ENCODE results near the gene CUL9. TPM values are rescaled to one million over a fixed set of nuclear protein-coding genes. Genes with fewer than 3 reads are reported as not detected.

CUL9 gene
- total and polyA plus RNA-seq, 2 experiments from 2014 or later = 2.6 to 11.3 TPM

GRCh38 chr6:43143235-43144128 is 38.5 kb upstream of the CUL9 start:
- Histone ChIP-seq H3K4me1 (ENCODE audit: insufficient read depth) (peaks cover 9% of the 10 kb centered on the region; the same call in 1 of the 2 replicates), H3K79me2 (replicated peaks; ENCODE audit: insufficient read depth) (no peaks in the 10 kb centered on the region), H4K20me1 (replicated peaks; ENCODE audit: insufficient read depth) (no peaks in the 10 kb centered on the region; the same call in 1 of the 2 replicates), H3K27ac (ENCODE audit: low read depth) (peak overlapping the region; percentile 91), H3F3A (replicated peaks; ENCODE audit: low read depth) (no peaks in the 10 kb centered on the region), H3K4me3 (peak overlapping the region; percentile 31; the same call in 1 of the 2 replicates), H3K27me3 (ENCODE audit: insufficient read depth) (no peaks in the 10 kb centered on the region), H3K4me2 (peak overlapping the region; percentile 64), H3K36me3 (ENCODE audit: insufficient read depth) (no peaks in the 10 kb centered on the region; the same call in 1 of the 2 replicates), H3K9me2 (ENCODE audit: insufficient read depth) (no peaks in the 10 kb centered on the region), H2AFZ (no peak overlapping the region)
- peak; percentile 97 for ATAC-seq
- Mint-ChIP-seq H3K4me1 (peaks cover 23% of the 10 kb centered on the region), H3K27me3 (ENCODE audit: insufficient read depth, low read depth, poor library complexity) (peaks cover 19% of the 10 kb centered on the region), H3K9me3 (no peaks in the 10 kb centered on the region), H3K4me3 (peak overlapping the region; percentile 36; the same call in 1 of the 3 replicates), H3K36me3 (ENCODE audit: low read depth) (peaks cover 22% of the 10 kb centered on the region), H3K27ac (peak overlapping the region; percentile 81; the same call in 1 of the 2 replicates)
- 0 out of 2 replicates have a peak, but pooled peaks have one; percentile 28 for TF ChIP-seq POLR2AphosphoS5 (IDR thresholded peaks at IDR 0.05; ENCODE audit: low read depth)
- TF ChIP-seq CTCF (conservative IDR thresholded peaks at IDR 0.05; ENCODE audit: low read depth in 2 of 2) = peak; percentile 90 to 97
- TF ChIP-seq, protein P1, sequence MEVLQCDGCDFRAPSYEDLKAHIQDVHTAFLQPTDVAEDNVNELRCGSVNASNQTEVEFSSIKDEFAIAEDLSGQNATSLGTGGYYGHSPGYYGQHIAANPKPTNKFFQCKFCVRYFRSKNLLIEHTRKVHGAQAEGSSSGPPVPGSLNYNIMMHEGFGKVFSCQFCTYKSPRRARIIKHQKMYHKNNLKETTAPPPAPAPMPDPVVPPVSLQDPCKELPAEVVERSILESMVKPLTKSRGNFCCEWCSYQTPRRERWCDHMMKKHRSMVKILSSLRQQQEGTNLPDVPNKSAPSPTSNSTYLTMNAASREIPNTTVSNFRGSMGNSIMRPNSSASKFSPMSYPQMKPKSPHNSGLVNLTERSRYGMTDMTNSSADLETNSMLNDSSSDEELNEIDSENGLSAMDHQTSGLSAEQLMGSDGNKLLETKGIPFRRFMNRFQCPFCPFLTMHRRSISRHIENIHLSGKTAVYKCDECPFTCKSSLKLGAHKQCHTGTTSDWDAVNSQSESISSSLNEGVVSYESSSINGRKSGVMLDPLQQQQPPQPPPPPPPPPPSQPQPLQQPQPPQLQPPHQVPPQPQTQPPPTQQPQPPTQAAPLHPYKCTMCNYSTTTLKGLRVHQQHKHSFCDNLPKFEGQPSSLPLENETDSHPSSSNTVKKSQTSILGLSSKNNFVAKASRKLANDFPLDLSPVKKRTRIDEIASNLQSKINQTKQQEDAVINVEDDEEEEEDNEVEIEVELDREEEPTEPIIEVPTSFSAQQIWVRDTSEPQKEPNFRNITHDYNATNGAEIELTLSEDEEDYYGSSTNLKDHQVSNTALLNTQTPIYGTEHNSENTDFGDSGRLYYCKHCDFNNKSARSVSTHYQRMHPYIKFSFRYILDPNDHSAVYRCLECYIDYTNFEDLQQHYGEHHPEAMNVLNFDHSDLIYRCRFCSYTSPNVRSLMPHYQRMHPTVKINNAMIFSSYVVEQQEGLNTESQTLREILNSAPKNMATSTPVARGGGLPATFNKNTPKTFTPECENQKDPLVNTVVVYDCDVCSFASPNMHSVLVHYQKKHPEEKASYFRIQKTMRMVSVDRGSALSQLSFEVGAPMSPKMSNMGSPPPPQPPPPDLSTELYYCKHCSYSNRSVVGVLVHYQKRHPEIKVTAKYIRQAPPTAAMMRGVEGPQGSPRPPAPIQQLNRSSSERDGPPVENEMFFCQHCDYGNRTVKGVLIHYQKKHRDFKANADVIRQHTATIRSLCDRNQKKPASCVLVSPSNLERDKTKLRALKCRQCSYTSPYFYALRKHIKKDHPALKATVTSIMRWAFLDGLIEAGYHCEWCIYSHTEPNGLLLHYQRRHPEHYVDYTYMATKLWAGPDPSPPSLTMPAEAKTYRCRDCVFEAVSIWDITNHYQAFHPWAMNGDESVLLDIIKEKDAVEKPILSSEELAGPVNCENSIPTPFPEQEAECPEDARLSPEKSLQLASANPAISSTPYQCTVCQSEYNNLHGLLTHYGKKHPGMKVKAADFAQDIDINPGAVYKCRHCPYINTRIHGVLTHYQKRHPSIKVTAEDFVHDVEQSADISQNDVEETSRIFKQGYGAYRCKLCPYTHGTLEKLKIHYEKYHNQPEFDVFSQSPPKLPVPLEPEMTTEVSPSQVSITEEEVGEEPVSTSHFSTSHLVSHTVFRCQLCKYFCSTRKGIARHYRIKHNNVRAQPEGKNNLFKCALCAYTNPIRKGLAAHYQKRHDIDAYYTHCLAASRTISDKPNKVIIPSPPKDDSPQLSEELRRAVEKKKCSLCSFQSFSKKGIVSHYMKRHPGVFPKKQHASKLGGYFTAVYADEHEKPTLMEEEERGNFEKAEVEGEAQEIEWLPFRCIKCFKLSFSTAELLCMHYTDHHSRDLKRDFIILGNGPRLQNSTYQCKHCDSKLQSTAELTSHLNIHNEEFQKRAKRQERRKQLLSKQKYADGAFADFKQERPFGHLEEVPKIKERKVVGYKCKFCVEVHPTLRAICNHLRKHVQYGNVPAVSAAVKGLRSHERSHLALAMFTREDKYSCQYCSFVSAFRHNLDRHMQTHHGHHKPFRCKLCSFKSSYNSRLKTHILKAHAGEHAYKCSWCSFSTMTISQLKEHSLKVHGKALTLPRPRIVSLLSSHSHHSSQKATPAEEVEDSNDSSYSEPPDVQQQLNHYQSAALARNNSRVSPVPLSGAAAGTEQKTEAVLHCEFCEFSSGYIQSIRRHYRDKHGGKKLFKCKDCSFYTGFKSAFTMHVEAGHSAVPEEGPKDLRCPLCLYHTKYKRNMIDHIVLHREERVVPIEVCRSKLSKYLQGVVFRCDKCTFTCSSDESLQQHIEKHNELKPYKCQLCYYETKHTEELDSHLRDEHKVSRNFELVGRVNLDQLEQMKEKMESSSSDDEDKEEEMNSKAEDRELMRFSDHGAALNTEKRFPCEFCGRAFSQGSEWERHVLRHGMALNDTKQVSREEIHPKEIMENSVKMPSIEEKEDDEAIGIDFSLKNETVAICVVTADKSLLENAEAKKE (CRISPR knock-in tag; IDR thresholded peaks at IDR 0.05) = no peak
- DNase-seq (ENCODE audit: low spot score) = peak; percentile 95
